Measurements from ENCODE around the gene SLC9A5.

SLC9A5 gene

DNA sequence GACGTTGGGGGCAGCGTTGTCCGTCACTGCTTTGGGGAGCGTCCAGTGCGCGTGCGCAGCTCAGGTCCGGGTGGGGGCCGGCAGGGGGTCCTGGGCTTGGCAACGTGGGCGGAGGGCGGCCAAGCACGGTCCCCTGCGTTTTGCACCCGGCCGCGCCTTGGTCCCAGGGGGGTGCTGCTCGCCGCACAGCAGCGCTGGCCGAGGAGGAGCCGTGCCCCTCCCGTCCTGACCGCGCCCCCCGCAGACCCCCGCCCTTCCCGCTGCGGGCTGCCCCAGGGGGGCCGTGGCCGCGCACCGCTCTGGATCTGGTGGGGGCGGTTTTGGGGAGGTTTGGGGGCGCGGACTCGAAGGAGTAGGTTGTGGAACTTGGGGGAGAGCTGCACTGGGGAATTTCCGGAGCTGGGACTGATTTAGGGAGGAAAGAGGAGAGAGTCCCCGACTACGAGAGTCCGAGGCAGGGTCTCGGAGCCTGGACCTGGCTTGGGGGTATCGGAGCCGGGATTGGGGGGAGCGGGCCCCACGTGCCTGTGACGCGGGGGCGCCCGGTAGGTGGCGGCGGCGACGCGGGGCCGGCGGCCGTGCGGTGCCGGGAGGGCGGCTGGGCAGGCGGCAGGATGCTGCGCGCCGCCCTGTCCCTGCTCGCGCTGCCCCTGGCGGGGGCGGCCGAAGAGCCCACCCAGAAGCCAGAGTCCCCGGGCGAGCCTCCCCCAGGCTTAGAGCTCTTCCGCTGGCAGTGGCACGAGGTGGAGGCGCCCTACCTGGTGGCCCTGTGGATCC lies at the start of gene SLC9A5:
Gene SLC9A5 (plus strand): TSS at position 579 of the 777 bp plus-strand sequence. CDS start 36 bp downstream, at position 615.
- TF ChIP-seq, protein P1, sequence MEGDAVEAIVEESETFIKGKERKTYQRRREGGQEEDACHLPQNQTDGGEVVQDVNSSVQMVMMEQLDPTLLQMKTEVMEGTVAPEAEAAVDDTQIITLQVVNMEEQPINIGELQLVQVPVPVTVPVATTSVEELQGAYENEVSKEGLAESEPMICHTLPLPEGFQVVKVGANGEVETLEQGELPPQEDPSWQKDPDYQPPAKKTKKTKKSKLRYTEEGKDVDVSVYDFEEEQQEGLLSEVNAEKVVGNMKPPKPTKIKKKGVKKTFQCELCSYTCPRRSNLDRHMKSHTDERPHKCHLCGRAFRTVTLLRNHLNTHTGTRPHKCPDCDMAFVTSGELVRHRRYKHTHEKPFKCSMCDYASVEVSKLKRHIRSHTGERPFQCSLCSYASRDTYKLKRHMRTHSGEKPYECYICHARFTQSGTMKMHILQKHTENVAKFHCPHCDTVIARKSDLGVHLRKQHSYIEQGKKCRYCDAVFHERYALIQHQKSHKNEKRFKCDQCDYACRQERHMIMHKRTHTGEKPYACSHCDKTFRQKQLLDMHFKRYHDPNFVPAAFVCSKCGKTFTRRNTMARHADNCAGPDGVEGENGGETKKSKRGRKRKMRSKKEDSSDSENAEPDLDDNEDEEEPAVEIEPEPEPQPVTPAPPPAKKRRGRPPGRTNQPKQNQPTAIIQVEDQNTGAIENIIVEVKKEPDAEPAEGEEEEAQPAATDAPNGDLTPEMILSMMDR (IDR thresholded peaks at IDR 0.05), result peak; percentile 13; the same call in 1 of the 2 replicates

GRCh38 chr16:67199011-67199807 lies 49.6 kb upstream of the SLC9A5 start, which contains the start of gene ELMO3:
TSS of gene ELMO3 (plus strand) at chr16:67199131. CDS start at chr16:67199327, 196 bp downstream.
- TF ChIP-seq, protein P1 (IDR thresholded peaks at IDR 0.05), result peak; percentile 72

DNA sequence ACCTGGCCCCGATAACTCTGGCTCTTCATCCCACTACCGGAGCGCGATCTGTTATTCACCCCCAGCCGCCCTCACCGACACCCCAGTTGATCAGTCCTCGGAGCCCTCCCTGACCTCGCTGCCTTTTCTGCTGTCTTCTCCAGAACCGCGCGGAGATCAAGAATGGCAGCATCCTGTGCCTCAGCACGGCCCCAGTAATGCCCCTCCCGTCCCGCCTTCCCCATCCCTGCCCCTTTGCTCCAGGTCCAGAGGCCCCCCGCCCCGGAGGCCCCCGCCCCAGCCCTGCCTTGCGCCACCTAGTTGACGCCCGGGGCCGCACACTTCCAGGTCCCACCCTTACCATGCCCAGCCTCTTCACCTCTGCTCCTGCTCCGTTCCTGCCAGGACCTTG lies 49.0 kb upstream of the SLC9A5 start:
- TF ChIP-seq, protein P1 (IDR thresholded peaks at IDR 0.05), result no peak; the same call in none of the 2 replicates

DNA sequence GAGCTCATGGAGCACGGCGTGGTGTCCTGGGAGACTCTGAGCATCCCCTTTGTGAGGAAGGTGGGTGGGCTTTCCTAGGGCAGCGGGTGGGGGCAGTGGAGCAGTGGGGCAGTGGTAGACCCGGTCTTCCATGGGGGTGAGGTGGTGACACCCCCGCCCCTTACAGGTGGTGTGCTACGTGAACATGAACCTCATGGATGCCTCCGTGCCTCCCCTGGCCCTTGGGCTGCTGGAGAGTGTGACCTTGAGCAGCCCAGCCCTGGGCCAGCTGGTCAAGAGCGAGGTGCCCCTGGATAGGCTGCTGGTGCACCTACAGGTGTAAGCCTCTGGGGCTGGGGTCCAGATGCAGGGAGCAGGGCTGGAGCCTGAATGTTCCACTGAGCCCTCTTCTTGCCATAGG lies 48.3 kb upstream of the SLC9A5 start:
- TF ChIP-seq, protein P1 (IDR thresholded peaks at IDR 0.05), result no peak

GRCh38 chr16:67201411-67202345 lies 47.1 kb upstream of the SLC9A5 start:
- TF ChIP-seq, protein P1 (IDR thresholded peaks at IDR 0.05), result no peak

DNA sequence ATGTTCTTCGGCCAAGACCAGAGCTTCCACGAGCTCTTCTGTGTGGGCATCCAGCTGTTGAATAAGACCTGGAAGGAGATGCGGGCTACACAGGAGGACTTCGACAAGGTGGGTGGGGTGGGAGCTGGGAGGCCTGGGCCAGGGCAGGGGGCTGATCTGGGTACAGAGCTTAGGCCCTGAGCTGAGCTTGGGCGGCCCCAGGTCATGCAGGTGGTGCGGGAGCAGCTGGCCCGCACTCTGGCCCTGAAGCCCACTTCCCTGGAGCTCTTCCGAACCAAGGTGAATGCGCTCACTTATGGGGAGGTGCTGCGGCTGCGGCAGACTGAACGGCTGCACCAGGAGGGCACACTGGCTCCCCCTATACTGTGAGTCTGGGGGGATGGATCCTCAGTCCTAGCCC lies 46.4 kb upstream of the SLC9A5 start:
- TF ChIP-seq, protein P1 (IDR thresholded peaks at IDR 0.05), result no peak

Measured in LNCAP (cell line).